NB4 (cell line): ENCODE data around the gene TMPRSS11B.

Experiments
- MYC ChIP-seq: IDR thresholded peaks from 2 replicates; pipeline ENCODE4 v1.6.1; 2011; ENCODE audit warnings: low read depth, low read length
- POLR2A ChIP-seq: IDR thresholded peaks from 2 replicates; pipeline ENCODE4 v1.6.1; 2011; ENCODE audit warnings: mild to moderate bottlenecking; ENCODE audit not compliant: insufficient read length; ENCODE audit errors: extremely low read depth
- TF ChIP-seq, protein P1 (sequence below): IDR thresholded peaks from one replicate; pipeline ENCODE4 v1.5.1; 2012; ENCODE audit warnings: low read depth, low read length

DNA sequence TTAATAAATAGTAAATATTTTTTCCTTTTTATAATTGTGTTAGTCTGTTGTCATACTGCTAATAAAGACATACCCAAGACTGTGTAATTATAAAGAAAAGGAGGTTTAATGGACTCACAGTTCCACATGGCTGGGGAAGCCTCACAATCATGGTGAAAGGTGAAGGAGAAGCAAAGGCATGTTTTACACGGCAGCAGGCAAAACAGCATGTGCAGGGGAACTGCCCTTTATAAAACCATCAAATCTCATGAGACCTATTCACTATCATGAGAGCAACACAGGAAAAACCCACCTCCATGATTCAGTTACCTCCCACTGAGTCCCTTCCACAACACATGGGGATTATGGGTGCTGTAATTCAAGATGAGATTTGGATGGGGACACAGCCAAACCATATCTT is 45.8 kb upstream of the TMPRSS11B start:
- TF ChIP-seq, protein P1, sequence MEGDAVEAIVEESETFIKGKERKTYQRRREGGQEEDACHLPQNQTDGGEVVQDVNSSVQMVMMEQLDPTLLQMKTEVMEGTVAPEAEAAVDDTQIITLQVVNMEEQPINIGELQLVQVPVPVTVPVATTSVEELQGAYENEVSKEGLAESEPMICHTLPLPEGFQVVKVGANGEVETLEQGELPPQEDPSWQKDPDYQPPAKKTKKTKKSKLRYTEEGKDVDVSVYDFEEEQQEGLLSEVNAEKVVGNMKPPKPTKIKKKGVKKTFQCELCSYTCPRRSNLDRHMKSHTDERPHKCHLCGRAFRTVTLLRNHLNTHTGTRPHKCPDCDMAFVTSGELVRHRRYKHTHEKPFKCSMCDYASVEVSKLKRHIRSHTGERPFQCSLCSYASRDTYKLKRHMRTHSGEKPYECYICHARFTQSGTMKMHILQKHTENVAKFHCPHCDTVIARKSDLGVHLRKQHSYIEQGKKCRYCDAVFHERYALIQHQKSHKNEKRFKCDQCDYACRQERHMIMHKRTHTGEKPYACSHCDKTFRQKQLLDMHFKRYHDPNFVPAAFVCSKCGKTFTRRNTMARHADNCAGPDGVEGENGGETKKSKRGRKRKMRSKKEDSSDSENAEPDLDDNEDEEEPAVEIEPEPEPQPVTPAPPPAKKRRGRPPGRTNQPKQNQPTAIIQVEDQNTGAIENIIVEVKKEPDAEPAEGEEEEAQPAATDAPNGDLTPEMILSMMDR: no peak
- TF ChIP-seq POLR2A (no peak), MYC (no peak)
